SK-N-SH treated with all-trans-retinoic acid at 6 μM for 48 hours (cell line): Measurements from ENCODE around the gene PKD1.

Experiments
- ATAC-seq: fragments of 200-7000 bp; cut with Tn5 transposase; 3 replicates; pipeline ENCODE4 v1.9.1; 2020; ENCODE audit warnings: mild to moderate bottlenecking, moderate library complexity
- CREB5 ChIP-seq: fragments of 250-450 bp; sonication (Bioruptor Pico); IDR thresholded peaks from 2 replicates; pipeline ENCODE4 v1.5.1; 2020; ENCODE audit warnings: low read depth, mild to moderate bottlenecking, moderate library complexity
- CSDC2 ChIP-seq: fragments of 250-450 bp; sonication (Bioruptor Pico); IDR thresholded peaks from 2 replicates; pipeline ENCODE4 v1.5.0; 2020; ENCODE audit warnings: mild to moderate bottlenecking, moderate library complexity
- GLIS3 ChIP-seq: fragments of 250-450 bp; sonication (Bioruptor Pico); IDR thresholded peaks from 2 replicates; pipeline ENCODE4 v1.5.0; 2020; ENCODE audit warnings: mild to moderate bottlenecking, moderate library complexity
- ISL1 ChIP-seq: fragments of 250-450 bp; sonication (Bioruptor Pico); IDR thresholded peaks from 2 replicates; pipeline ENCODE4 v2.1.2; 2022; ENCODE audit warnings: mild to moderate bottlenecking, moderate library complexity
- OSR1 ChIP-seq: fragments of 250-450 bp; sonication (Bioruptor Pico); IDR thresholded peaks from 2 replicates; pipeline ENCODE4 v1.8.0; 2022; ENCODE audit warnings: moderate library complexity, mild to moderate bottlenecking, inconsistent platforms
- PATZ1 ChIP-seq: fragments of 250-450 bp; sonication (Bioruptor Pico); IDR thresholded peaks from 2 replicates; pipeline ENCODE4 v1.8.0; 2020; ENCODE audit warnings: mild to moderate bottlenecking, moderate library complexity, borderline replicate concordance
- POU6F1 ChIP-seq: fragments of 250-450 bp; sonication (Bioruptor Pico); IDR thresholded peaks from 2 replicates; pipeline ENCODE4 v1.8.0; 2021; ENCODE audit warnings: low read depth, mild to moderate bottlenecking, moderate library complexity, borderline replicate concordance
- PPARA ChIP-seq: fragments of 250-450 bp; sonication (Bioruptor Pico); IDR thresholded peaks from 2 replicates; pipeline ENCODE4 v1.5.0; 2020; ENCODE audit warnings: mild to moderate bottlenecking, borderline replicate concordance
- RARB ChIP-seq: fragments of 250-450 bp; sonication (Bioruptor Pico); IDR thresholded peaks from 2 replicates; pipeline ENCODE4 v1.8.0; 2021; ENCODE audit warnings: mild to moderate bottlenecking, moderate library complexity
- TCF4 ChIP-seq: fragments of 250-450 bp; sonication (Bioruptor Pico); IDR thresholded peaks from 2 replicates; pipeline ENCODE4 v1.8.0; 2021; ENCODE audit warnings: mild to moderate bottlenecking, moderate library complexity, borderline replicate concordance
- TOX ChIP-seq: fragments of 250-450 bp; sonication (Bioruptor Pico); IDR thresholded peaks from 2 replicates; pipeline ENCODE4 v1.8.0; 2021; ENCODE audit warnings: mild to moderate bottlenecking, moderate library complexity, borderline replicate concordance
- TSHZ2 ChIP-seq: fragments of 250-450 bp; sonication (Bioruptor Pico); IDR thresholded peaks from 2 replicates; pipeline ENCODE4 v1.5.0; 2020; ENCODE audit warnings: mild to moderate bottlenecking, moderate library complexity
- ZFP3 ChIP-seq: fragments of 250-450 bp; sonication (Bioruptor Pico); IDR thresholded peaks from 2 replicates; pipeline ENCODE4 v1.5.0; 2020; ENCODE audit warnings: mild to moderate bottlenecking, moderate library complexity
- ZFP30 ChIP-seq: fragments of 450-650 bp; formaldehyde crosslinking; IDR thresholded peaks from 2 replicates; pipeline ENCODE4 v1.5.0; 2022; ENCODE audit warnings: mild to moderate bottlenecking, moderate library complexity
- ZNF565 ChIP-seq: fragments of 450-650 bp; formaldehyde crosslinking; conservative IDR thresholded peaks from 2 replicates; pipeline ENCODE4 v1.5.0; 2020; ENCODE audit warnings: low read depth, mild to moderate bottlenecking, moderate library complexity
- ZNF70 ChIP-seq: fragments of 450-650 bp; formaldehyde crosslinking; IDR thresholded peaks from 2 replicates; pipeline ENCODE4 v1.5.0; 2020; ENCODE audit warnings: mild to moderate bottlenecking, moderate library complexity
- ZNF8 ChIP-seq: fragments of 450-650 bp; formaldehyde crosslinking; IDR thresholded peaks from 2 replicates; pipeline ENCODE4 v1.5.0; 2020; ENCODE audit warnings: mild to moderate bottlenecking, moderate library complexity

The PKD1 gene

GRCh38 chr16:2084895-2085625 is 50.6 kb downstream of the PKD1 start:
- ATAC-seq, result no peak; the same call in 2 of the 3 replicates
- TF ChIP-seq ISL1 (CRISPR knock-in tag) (no peak), ZNF8 (CRISPR knock-in tag) (no peak), POU6F1 (no peak), GLIS3 (CRISPR knock-in tag) (no peak), PPARA (no peak), ZNF70 (CRISPR knock-in tag) (no peak), CSDC2 (CRISPR knock-in tag) (no peak), ZNF565 (no peak), OSR1 (CRISPR knock-in tag) (no peak), ZFP3 (CRISPR knock-in tag) (no peak), CREB5 (CRISPR knock-in tag) (no peak), TOX (CRISPR knock-in tag) (no peak), PATZ1 (CRISPR knock-in tag) (no peak)

- TF ChIP-seq ZFP30 (CRISPR knock-in tag), result no peak
- no peak for TF ChIP-seq ZNF565
- no peak for TF ChIP-seq ZNF8 (CRISPR knock-in tag)
- no peak for TF ChIP-seq TSHZ2 (CRISPR knock-in tag)
- no peak for TF ChIP-seq PPARA
- ATAC-seq, result no peak
Observed at GRCh38 chr16:2083876-2084780, 51.6 kb downstream of the PKD1 start.

- no peak for ATAC-seq
- TF ChIP-seq ZNF70 (CRISPR knock-in tag), result no peak
- no peak for TF ChIP-seq ZNF565
- no peak for TF ChIP-seq RARB (CRISPR knock-in tag)
- no peak for TF ChIP-seq ISL1 (CRISPR knock-in tag)
- TF ChIP-seq TOX (CRISPR knock-in tag), result no peak
- no peak for TF ChIP-seq ZFP30 (CRISPR knock-in tag)
- no peak for TF ChIP-seq PPARA
- TF ChIP-seq TCF4 (CRISPR knock-in tag), result no peak
- no peak for TF ChIP-seq POU6F1
- TF ChIP-seq OSR1 (CRISPR knock-in tag), result no peak
Observed at GRCh38 chr16:2083409-2083808, 52.3 kb downstream of the PKD1 start.
